Left ventricle myocardium inferior (tissue), 1 donor: Measurements from ENCODE around the gene YEATS4. TPM values are rescaled to one million over a fixed set of nuclear protein-coding genes. Genes with fewer than 3 reads are reported as not detected.

ENCODE experiments used
- DNase-seq: peaks from one replicate; pipeline ENCODE4 v3.0.0-alpha.2; 2020
- H3K27ac ChIP-seq: fragments of 200-600 bp; replicated peaks from 2 replicates; pipeline ENCODE4 v1.8.0; 2021
- H3K27me3 ChIP-seq: fragments of 200-600 bp; 2 replicates; pipeline ENCODE4 v1.8.0; 2021; ENCODE audit warnings: low read depth
- H3K36me3 ChIP-seq: fragments of 200-600 bp; 2 replicates; pipeline ENCODE4 v1.8.0; 2021
- H3K4me1 ChIP-seq: fragments of 200-600 bp; 2 replicates; pipeline ENCODE4 v1.8.0; 2021
- H3K4me3 ChIP-seq: fragments of 200-600 bp; 2 replicates; pipeline ENCODE4 v1.8.0; 2021; ENCODE audit warnings: mild to moderate bottlenecking, moderate library complexity
- H3K9me3 ChIP-seq: fragments of 200-600 bp; replicated peaks from 2 replicates; pipeline ENCODE4 v1.8.0; 2021
- intact Hi-C: fragments of 100-400 bp; cut with micrococcal nuclease; formaldehyde crosslinking; loops from one replicate; pipeline ENCODE4 v1.11.0; 2022
- total RNA-seq: library from RNA; stranded (reverse); fragmentation: NEBNext Ultra II Directional; extraction: Animal tissue kit (Norgen Biotek cat#: 25700); gene quantifications from one replicate; pipeline ENCODE4 v1.2.1, GENCODE V29; 2021
- TF ChIP-seq, protein P1 (sequence below): fragments of 200-600 bp; IDR thresholded peaks from 2 replicates; pipeline ENCODE4 v1.8.0; 2021; ENCODE audit warnings: antibody characterized with exemption, mild to moderate bottlenecking, borderline replicate concordance
- donor health status: DM: no; HTN: yes; CAD: no; lungs with severe emphysema.

Gene YEATS4
- total RNA-seq, 1 donor from 2014 or later, result 12.8 TPM

DNA sequence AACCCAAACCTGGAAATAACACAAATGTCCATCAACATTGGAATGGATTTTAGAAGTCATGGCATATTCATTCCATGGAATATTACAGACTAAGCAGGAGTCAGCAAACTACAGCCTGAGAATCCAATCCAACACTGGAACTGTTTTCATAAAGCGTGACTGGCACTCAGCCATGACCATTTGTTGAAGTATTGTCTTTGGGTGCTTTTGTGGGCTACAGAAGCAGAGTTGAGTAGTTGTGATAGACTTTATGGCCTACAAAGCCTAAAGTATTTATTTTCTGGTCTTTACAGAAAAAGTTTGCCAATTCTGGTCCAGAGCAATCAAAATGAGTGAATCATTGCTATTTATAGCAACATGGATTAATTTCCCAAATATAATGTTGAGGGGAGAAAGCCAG is 76.1 kb downstream of the YEATS4 start:
- no peaks in the 10 kb centered on the region for H3K9me3 ChIP-seq
- TF ChIP-seq, protein P1, sequence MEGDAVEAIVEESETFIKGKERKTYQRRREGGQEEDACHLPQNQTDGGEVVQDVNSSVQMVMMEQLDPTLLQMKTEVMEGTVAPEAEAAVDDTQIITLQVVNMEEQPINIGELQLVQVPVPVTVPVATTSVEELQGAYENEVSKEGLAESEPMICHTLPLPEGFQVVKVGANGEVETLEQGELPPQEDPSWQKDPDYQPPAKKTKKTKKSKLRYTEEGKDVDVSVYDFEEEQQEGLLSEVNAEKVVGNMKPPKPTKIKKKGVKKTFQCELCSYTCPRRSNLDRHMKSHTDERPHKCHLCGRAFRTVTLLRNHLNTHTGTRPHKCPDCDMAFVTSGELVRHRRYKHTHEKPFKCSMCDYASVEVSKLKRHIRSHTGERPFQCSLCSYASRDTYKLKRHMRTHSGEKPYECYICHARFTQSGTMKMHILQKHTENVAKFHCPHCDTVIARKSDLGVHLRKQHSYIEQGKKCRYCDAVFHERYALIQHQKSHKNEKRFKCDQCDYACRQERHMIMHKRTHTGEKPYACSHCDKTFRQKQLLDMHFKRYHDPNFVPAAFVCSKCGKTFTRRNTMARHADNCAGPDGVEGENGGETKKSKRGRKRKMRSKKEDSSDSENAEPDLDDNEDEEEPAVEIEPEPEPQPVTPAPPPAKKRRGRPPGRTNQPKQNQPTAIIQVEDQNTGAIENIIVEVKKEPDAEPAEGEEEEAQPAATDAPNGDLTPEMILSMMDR, result no peak
- no peak overlapping the region for H3K4me3 ChIP-seq
- intact Hi-C loops, result no loop called here
- DNase-seq, result no peak
- H3K27ac ChIP-seq, result no peak overlapping the region
- H3K4me1 ChIP-seq, result peaks cover 16% of the 10 kb centered on the region
- no peaks in the 10 kb centered on the region for H3K36me3 ChIP-seq
- H3K27me3 ChIP-seq, result no peaks in the 10 kb centered on the region

DNA sequence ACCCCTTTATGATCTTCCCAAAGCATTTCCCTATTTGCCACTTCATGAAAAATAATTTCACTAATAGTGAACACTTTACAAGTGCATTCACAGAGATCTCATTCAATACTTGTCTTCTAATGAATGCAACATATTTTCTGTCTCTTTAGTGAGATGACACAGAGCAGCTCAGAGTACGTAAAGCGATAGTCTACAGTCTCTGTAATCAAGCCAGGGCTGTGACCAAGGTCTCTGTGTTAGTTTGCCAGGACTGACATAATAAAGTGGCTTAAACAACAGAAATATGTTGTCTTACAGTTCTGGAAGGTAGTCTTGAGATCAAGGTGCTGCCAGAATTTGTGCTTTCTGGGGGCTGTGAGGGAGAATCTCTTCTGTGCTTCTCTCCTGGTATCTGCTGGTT is 77.5 kb downstream of the YEATS4 start:
- DNase-seq, result no peak
- Histone ChIP-seq H3K9me3 (no peaks in the 10 kb centered on the region), H3K27ac (no peak overlapping the region), H3K27me3 (no peaks in the 10 kb centered on the region), H3K36me3 (no peaks in the 10 kb centered on the region), H3K4me1 (peaks cover 2% of the 10 kb centered on the region), H3K4me3 (no peak overlapping the region)
- TF ChIP-seq, protein P1, result no peak
- intact Hi-C loops, result no loop called here

DNA sequence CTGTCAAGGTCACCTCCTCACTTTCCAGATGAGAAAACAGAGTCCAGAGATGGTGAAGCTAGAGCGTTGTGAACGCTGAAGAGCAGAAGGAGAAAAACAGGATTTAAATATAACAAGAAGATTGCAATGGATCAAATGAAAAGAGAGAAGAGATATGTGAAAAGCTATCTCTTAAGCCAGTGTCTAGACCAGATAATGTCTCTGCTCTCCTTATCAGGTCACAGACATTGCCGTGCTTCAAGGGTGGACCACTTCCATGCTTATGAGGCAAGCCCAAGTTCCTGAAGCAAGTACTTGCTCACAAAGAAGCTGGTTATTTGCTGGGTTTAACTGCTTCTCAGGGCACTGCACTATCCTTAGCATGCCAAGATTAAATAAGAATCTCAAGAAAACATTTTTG is 79.0 kb downstream of the YEATS4 start:
- no peak for DNase-seq
- TF ChIP-seq, protein P1, result no peak
- Histone ChIP-seq H3K4me3 (no peak overlapping the region), H3K4me1 (no peaks in the 10 kb centered on the region), H3K36me3 (no peaks in the 10 kb centered on the region), H3K27ac (no peak overlapping the region), H3K27me3 (no peaks in the 10 kb centered on the region), H3K9me3 (no peaks in the 10 kb centered on the region)
- intact Hi-C loops, result no loop called here

DNA sequence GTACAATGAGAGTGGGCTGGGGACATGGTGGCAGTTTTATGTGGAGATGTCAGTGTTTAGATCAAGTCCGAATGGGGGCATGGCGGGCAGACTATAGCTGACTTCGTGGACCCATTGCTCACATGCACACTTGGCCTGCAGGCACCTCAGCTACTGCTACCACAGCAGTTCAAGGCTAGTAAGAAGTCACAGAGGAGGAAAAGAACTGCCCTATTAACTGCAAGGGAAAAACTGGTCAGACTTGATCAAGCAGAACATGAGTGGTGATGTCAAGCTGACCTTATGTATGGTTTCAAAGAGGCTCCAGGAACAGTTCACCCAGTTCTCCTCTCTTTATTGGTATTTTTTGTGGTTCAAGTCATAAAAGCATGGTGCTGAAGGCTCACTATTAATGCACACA is 80.5 kb downstream of the YEATS4 start:
- no peaks in the 10 kb centered on the region for H3K9me3 ChIP-seq
- no peaks in the 10 kb centered on the region for H3K4me1 ChIP-seq
- no peaks in the 10 kb centered on the region for H3K27me3 ChIP-seq
- intact Hi-C loops, result no loop called here
- no peak overlapping the region for H3K4me3 ChIP-seq
- TF ChIP-seq, protein P1, result no peak
- DNase-seq, result no peak
- no peak overlapping the region for H3K27ac ChIP-seq
- no peaks in the 10 kb centered on the region for H3K36me3 ChIP-seq

Other genes with a start within 250 kb of the YEATS4 start
- gene CPSF6, start 120.2 kb upstream of the YEATS4 start, total RNA-seq, result 28.6 TPM
- gene LYZ, start 11.4 kb upstream of the YEATS4 start, total RNA-seq, result 30.8 TPM
- gene FRS2, start 110.6 kb downstream of the YEATS4 start, total RNA-seq, result 18.2 TPM
- gene CCT2, start 225.7 kb downstream of the YEATS4 start, total RNA-seq, result 91.7 TPM